SU-DHL-6 (cell line): ENCODE results near the gene FBXW11.

Experiments
- H2AFZ ChIP-seq: fragments of 200-600 bp; sonication (generic); 2 replicates; pipeline ENCODE4 v1.6.1; 2014; ENCODE audit warnings: low read depth, mild to moderate bottlenecking, moderate library complexity, mixed read lengths, antibody characterized with exemption, low read length; ENCODE audit not compliant: severe bottlenecking
- H3F3A ChIP-seq: fragments of 200-600 bp; shearing (Covaris generic); 2 replicates; pipeline ENCODE4 v1.6.0; 2016; ENCODE audit warnings: antibody characterized with exemption, mild to moderate bottlenecking; ENCODE audit not compliant: insufficient read depth
- H3K27ac ChIP-seq: fragments of 200-600 bp; sonication (generic); 2 replicates; pipeline ENCODE4 v1.5.1; 2016; ENCODE audit warnings: low read depth, mild to moderate bottlenecking, low read length, moderate library complexity, mixed read lengths
- H3K27me3 ChIP-seq: fragments of 200-600 bp; sonication (generic), shearing (Covaris generic); 2 replicates; pipeline ENCODE4 v1.6.0; 2014; ENCODE audit warnings: mild to moderate bottlenecking, low read length
- H3K36me3 ChIP-seq: fragments of 200-600 bp; sonication (generic); 2 replicates; pipeline ENCODE4 v1.6.1; 2014; ENCODE audit warnings: mild to moderate bottlenecking, low read length, mixed read lengths
- H3K4me2 ChIP-seq: fragments of 300-600, 200-600 bp; shearing (Covaris generic), sonication (generic); 2 replicates; pipeline ENCODE4 v1.6.0; 2014; ENCODE audit warnings: low read length, low read depth, mild to moderate bottlenecking; ENCODE audit not compliant: poor library complexity, severe bottlenecking
- H3K4me3 ChIP-seq: fragments of 200-600 bp; sonication (generic); 2 replicates; pipeline ENCODE4 v1.5.1; 2014; ENCODE audit warnings: antibody characterized with exemption, low read length, mild to moderate bottlenecking, mixed read lengths; ENCODE audit not compliant: insufficient read depth, poor library complexity, severe bottlenecking
- H3K79me2 ChIP-seq: fragments of 200-600 bp; sonication (generic); 2 replicates; pipeline ENCODE4 v1.6.1; 2014; ENCODE audit warnings: mild to moderate bottlenecking, low read length, moderate library complexity; ENCODE audit not compliant: insufficient read depth
- H3K9ac ChIP-seq: fragments of 200-600 bp; sonication (generic); 2 replicates; pipeline ENCODE4 v1.7.0; 2014; ENCODE audit warnings: mild to moderate bottlenecking, low read length
- H3K9me2 ChIP-seq: fragments of 200-600 bp; sonication (generic); replicated peaks from 2 replicates; pipeline ENCODE4 v1.6.1; 2014; ENCODE audit warnings: low read length; ENCODE audit not compliant: insufficient read depth
- H3K9me3 ChIP-seq: fragments of 200-600 bp; sonication (generic); 2 replicates; pipeline ENCODE4 v1.6.1; 2014; ENCODE audit warnings: low read length, mixed read lengths; ENCODE audit not compliant: insufficient read depth
- H4K20me1 ChIP-seq: fragments of 200-600 bp; sonication (generic); 2 replicates; pipeline ENCODE4 v1.6.1; 2014; ENCODE audit warnings: low read depth, mild to moderate bottlenecking, antibody characterized with exemption, low read length, moderate library complexity, mixed read lengths
- CTCF ChIP-seq: fragments of 200-600 bp; sonication (generic); IDR thresholded peaks from one replicate; pipeline ENCODE4 v1.5.1; 2017; ENCODE audit warnings: antibody characterized with exemption, mild to moderate bottlenecking, low read length, moderate library complexity; ENCODE audit not compliant: insufficient read depth, poor library complexity, severe bottlenecking
- EZH2phosphoT487 ChIP-seq: fragments of 200-600 bp; sonication (generic), shearing (Covaris generic); conservative IDR thresholded peaks from 2 replicates; pipeline ENCODE4 v1.6.1; 2018; ENCODE audit warnings: mild to moderate bottlenecking, antibody characterized with exemption, low read length, moderate library complexity, mixed read lengths

FBXW11 gene

GRCh38 chr5:171989946-171990712 is 16.3 kb downstream of the FBXW11 start:
- Histone ChIP-seq H3F3A (peaks cover 5% of the 10 kb centered on the region; the same call in 1 of the 2 replicates), H3K4me3 (no peak overlapping the region), H3K9ac (no peak overlapping the region), H4K20me1 (no peaks in the 10 kb centered on the region), H3K9me2 (no peaks in the 10 kb centered on the region), H3K79me2 (peaks cover 90% of the 10 kb centered on the region), H3K4me2 (no peak overlapping the region), H3K9me3 (no peaks in the 10 kb centered on the region), H2AFZ (no peak overlapping the region), H3K36me3 (no peaks in the 10 kb centered on the region), H3K27ac (no peak overlapping the region), H3K27me3 (no peaks in the 10 kb centered on the region)
- TF ChIP-seq CTCF (no peak), EZH2phosphoT487 (no peak)

- Histone ChIP-seq H3K79me2 (peaks cover 90% of the 10 kb centered on the region), H3K4me2 (no peak overlapping the region)
- TF ChIP-seq CTCF (no peak), EZH2phosphoT487 (no peak)
Measured at GRCh38 chr5:171989276-171989675, 17.2 kb downstream of the FBXW11 start.

GRCh38 chr5:171986772-171987171 is 19.7 kb downstream of the FBXW11 start:
- Histone ChIP-seq H3K4me3 (no peak overlapping the region), H3K27ac (no peak overlapping the region), H3K9me3 (no peaks in the 10 kb centered on the region), H4K20me1 (no peaks in the 10 kb centered on the region), H3K9me2 (no peaks in the 10 kb centered on the region), H3K4me2 (no peak overlapping the region), H3F3A (peaks cover 10% of the 10 kb centered on the region; the same call in 1 of the 2 replicates), H3K36me3 (no peaks in the 10 kb centered on the region), H3K27me3 (no peaks in the 10 kb centered on the region), H2AFZ (no peak overlapping the region), H3K79me2 (peaks cover 89% of the 10 kb centered on the region), H3K9ac (no peak overlapping the region)
- no peak for TF ChIP-seq CTCF
- no peak for TF ChIP-seq EZH2phosphoT487

More at GRCh38 chr5:171989276-171989675, 17.2 kb downstream of the FBXW11 start:
- Histone ChIP-seq H3K9me2 (no peaks in the 10 kb centered on the region), H3K27me3 (no peaks in the 10 kb centered on the region), H4K20me1 (no peaks in the 10 kb centered on the region), H3K9me3 (no peaks in the 10 kb centered on the region), H3K9ac (no peak overlapping the region), H3K36me3 (no peaks in the 10 kb centered on the region), H3K4me3 (no peak overlapping the region), H2AFZ (no peak overlapping the region), H3K27ac (no peak overlapping the region), H3F3A (peaks cover 7% of the 10 kb centered on the region; the same call in 1 of the 2 replicates)
